Naive thymus-derived CD8-positive, alpha-beta T cell (primary cell): ENCODE results near the gene AEBP2. TPM values are rescaled to one million over a fixed set of nuclear protein-coding genes. Genes with fewer than 3 reads are reported as not detected.

Source experiments
- ATAC-seq, 2 donors: fragments of 150-1000 bp; cut with Tn5 transposase in 1 of 2; sonication (Bioruptor Pico), chemical (Tn5 transposase) in 1 of 2; 1 replicate in 1 of 2; 2 replicates in 1 of 2; pipeline ENCODE4 v1.10.0; 2021; ENCODE audit warnings: mild to moderate bottlenecking in 2 of 2, moderate library complexity in 2 of 2
- POLR2A ChIA-PET: fragments of 350-600 bp; sonication (Branson Sonifier 250); formaldehyde crosslinking; loops from one replicate; lab custom pipeline; 2021; ENCODE audit warnings: antibody characterized with exemption; lab: Charles Lee
- DNase-seq, 10 donors: peaks; one replicate each; pipeline versions ENCODE4 v3.0.0 to v3.0.0-alpha.2; 2020 to 2022
- H3K27ac Mint-ChIP-seq, 10 donors: one replicate each; pipeline ENCODE4 v1.8.0; 2020 to 2022; ENCODE audit warnings: mild to moderate bottlenecking in 10 of 10, mixed read lengths in 10 of 10, moderate library complexity in 4 of 10, inconsistent platforms in 1 of 10
- H3K27me3 Mint-ChIP-seq, 5 donors: one replicate each; pipeline ENCODE4 v1.8.0; 2021 to 2022; ENCODE audit warnings: mixed read lengths in 5 of 5
- H3K36me3 Mint-ChIP-seq, 3 donors: one replicate each; pipeline ENCODE4 v1.8.0; 2020 to 2022; ENCODE audit warnings: mixed read lengths in 3 of 3, mild to moderate bottlenecking in 2 of 3, inconsistent platforms in 1 of 3
- H3K4me1 Mint-ChIP-seq, 4 donors: one replicate each; pipeline ENCODE4 v1.8.0; 2021 to 2022; ENCODE audit warnings: mixed read lengths in 4 of 4
- H3K4me3 Mint-ChIP-seq, 10 donors: one replicate each; pipeline ENCODE4 v1.8.0; 2020 to 2022; ENCODE audit warnings: mild to moderate bottlenecking in 10 of 10, mixed read lengths in 10 of 10, moderate library complexity in 6 of 10, inconsistent platforms in 1 of 10
- H3K9me3 Mint-ChIP-seq, 9 donors: one replicate each; pipeline ENCODE4 v1.8.0; 2020 to 2022; ENCODE audit warnings: mixed read lengths in 9 of 9, mild to moderate bottlenecking in 3 of 9, inconsistent platforms in 1 of 9, moderate library complexity in 1 of 9
- polyA plus RNA-seq, 3 donors: library from polyadenylated mRNA; unstranded; fragments of 300-500 nt; fragmentation: Illumina TruSeq; gene quantifications; one replicate each; pipeline ENCODE4 v1.2.3, GENCODE V29; 2021
- total RNA-seq, 8 experiments: library from RNA in 2 of 8; stranded (reverse) in 2 of 8; gene quantifications; one replicate each; pipeline ENCODE4 v1.2.3 and lab custom pipeline; 2021 to 2026

The AEBP2 gene
- total and polyA plus RNA-seq, 5 experiments from 2014 or later = 8.5 to 66.4 (median 15.5) TPM

- no peak for DNase-seq
- Mint-ChIP-seq H3K27me3 (no peaks in the 10 kb centered on the region), H3K36me3 (peaks cover 0 to 40% (median 3%) of the 10 kb centered on the region in 3 donors), H3K4me1 (peaks cover 31 to 74% (median 67%) of the 10 kb centered on the region in 4 donors), H3K4me3 (peak overlapping the region in 4 of 10 donors; percentile 21 to 36 (median 22)), H3K9me3 (no peaks in the 10 kb centered on the region), H3K27ac (peak overlapping the region in 2 of 10 donors; percentile 6 to 43)
- ATAC-seq = no peak
- POLR2A ChIA-PET = no interaction called here
Observed at GRCh38 chr12:19443585-19443984, 4.3 kb downstream of the AEBP2 start.

- DNase-seq (no peak), ATAC-seq (no peak)
- POLR2A ChIA-PET = interaction anchor here (1.0 kb wide), 1 partner anchor 10 kb away, joined by 3 read pairs; no protein-coding TSS in a partner anchor
- H3K36me3 Mint-ChIP-seq = peaks cover 0 to 40% (median 3%) of the 10 kb centered on the region in 3 donors
- no peaks in the 10 kb centered on the region for H3K27me3 Mint-ChIP-seq
- H3K27ac Mint-ChIP-seq = peak overlapping the region in 1 of 10 donors; percentile 45
- H3K4me3 Mint-ChIP-seq = peak overlapping the region; percentile 25 to 74 (median 61)
- H3K9me3 Mint-ChIP-seq = no peaks in the 10 kb centered on the region
- H3K4me1 Mint-ChIP-seq = peaks cover 31 to 74% (median 68%) of the 10 kb centered on the region in 4 donors
Observed at GRCh38 chr12:19444097-19444496, 4.8 kb downstream of the AEBP2 start.

- Mint-ChIP-seq H3K9me3 (no peaks in the 10 kb centered on the region), H3K27ac (peak overlapping the region in 2 of 10 donors; percentile 4 to 49)
- POLR2A ChIA-PET = no interaction called here
Observed at GRCh38 chr12:19447386-19447785, 8.1 kb downstream of the AEBP2 start.

GRCh38 chr12:19449814-19450213 lies 10.5 kb downstream of the AEBP2 start:
- Mint-ChIP-seq H3K36me3 (peaks cover 0 to 29% (median 13%) of the 10 kb centered on the region in 3 donors), H3K9me3 (no peaks in the 10 kb centered on the region), H3K27me3 (no peaks in the 10 kb centered on the region), H3K4me1 (peaks cover 36 to 92% (median 81%) of the 10 kb centered on the region in 4 donors), H3K4me3 (peak overlapping the region in 1 of 10 donors; percentile 14), H3K27ac (peak overlapping the region in 1 of 10 donors; percentile 2)
- ATAC-seq = no peak
- DNase-seq = no peak
- POLR2A ChIA-PET = no interaction called here

More at GRCh38 chr12:19447386-19447785, 8.1 kb downstream of the AEBP2 start:
- H3K4me1 Mint-ChIP-seq = peaks cover 31 to 85% (median 79%) of the 10 kb centered on the region in 4 donors
- peaks cover 0 to 35% (median 4%) of the 10 kb centered on the region in 3 donors for H3K36me3 Mint-ChIP-seq
- no peak for ATAC-seq
- H3K4me3 Mint-ChIP-seq = peak overlapping the region in 8 of 10 donors; percentile 0 to 53 (median 24)
- no peak for DNase-seq
- no peaks in the 10 kb centered on the region for H3K27me3 Mint-ChIP-seq

GRCh38 chr12:19450362-19450761 lies 11.1 kb downstream of the AEBP2 start:
- POLR2A ChIA-PET = no interaction called here

GRCh38 chr12:19451196-19451595 lies 11.9 kb downstream of the AEBP2 start:
- POLR2A ChIA-PET = no interaction called here
- H3K4me3 Mint-ChIP-seq = peak overlapping the region in 6 of 10 donors; percentile 8 to 45 (median 39)
- no peaks in the 10 kb centered on the region for H3K27me3 Mint-ChIP-seq

More at GRCh38 chr12:19450362-19450761, 11.1 kb downstream of the AEBP2 start:
- DNase-seq = no peak
- Mint-ChIP-seq H3K27me3 (no peaks in the 10 kb centered on the region), H3K4me3 (peak overlapping the region in 5 of 10 donors; percentile 10 to 62 (median 20)), H3K9me3 (no peaks in the 10 kb centered on the region), H3K4me1 (peaks cover 34 to 91% (median 81%) of the 10 kb centered on the region in 4 donors), H3K36me3 (peaks cover 0 to 27% (median 14%) of the 10 kb centered on the region in 3 donors), H3K27ac (peak overlapping the region in 6 of 10 donors; percentile 24 to 74 (median 48))
- ATAC-seq = no peak

GRCh38 chr12:19453961-19454360 lies 14.7 kb downstream of the AEBP2 start:
- DNase-seq (no peak), ATAC-seq (no peak)
- H3K36me3 Mint-ChIP-seq = peaks cover 0 to 29% (median 26%) of the 10 kb centered on the region in 3 donors
- peak overlapping the region in 8 of 10 donors; percentile 11 to 84 (median 48) for H3K4me3 Mint-ChIP-seq
- peak overlapping the region in 7 of 10 donors; percentile 9 to 67 (median 43) for H3K27ac Mint-ChIP-seq
- POLR2A ChIA-PET = interaction anchor here (0.6 to 1.2 kb wide), 2 partner anchors 9 to 142 kb away, joined by 3 to 4 read pairs; no protein-coding TSS in a partner anchor
- no peaks in the 10 kb centered on the region for H3K9me3 Mint-ChIP-seq
- peaks cover 33 to 94% (median 88%) of the 10 kb centered on the region in 4 donors for H3K4me1 Mint-ChIP-seq
- H3K27me3 Mint-ChIP-seq = no peaks in the 10 kb centered on the region

More at GRCh38 chr12:19451196-19451595, 11.9 kb downstream of the AEBP2 start:
- peaks cover 31 to 93% (median 81%) of the 10 kb centered on the region in 4 donors for H3K4me1 Mint-ChIP-seq
- ATAC-seq = no peak
- H3K36me3 Mint-ChIP-seq = peaks cover 0 to 24% (median 19%) of the 10 kb centered on the region in 3 donors
- DNase-seq = no peak
- H3K27ac Mint-ChIP-seq = peak overlapping the region in 7 of 10 donors; percentile 12 to 71 (median 52)
- H3K9me3 Mint-ChIP-seq = no peaks in the 10 kb centered on the region

GRCh38 chr12:19454837-19455236 lies 15.5 kb downstream of the AEBP2 start:
- Mint-ChIP-seq H3K4me1 (peaks cover 29 to 93% (median 86%) of the 10 kb centered on the region in 4 donors), H3K27ac (peak overlapping the region in 7 of 10 donors; percentile 14 to 75 (median 58)), H3K9me3 (no peaks in the 10 kb centered on the region), H3K36me3 (peaks cover 0 to 29% (median 26%) of the 10 kb centered on the region in 3 donors), H3K27me3 (no peaks in the 10 kb centered on the region), H3K4me3 (peak overlapping the region in 6 of 10 donors; percentile 24 to 84 (median 52))
- ATAC-seq = peak in 1 of 2 donors; percentile 20
- POLR2A ChIA-PET = interaction anchor here (0.7 kb wide), 1 partner anchor 18 kb away, joined by 4 read pairs; no protein-coding TSS in a partner anchor
- DNase-seq = no peak

GRCh38 chr12:19456176-19456575 lies 16.9 kb downstream of the AEBP2 start:
- peak overlapping the region in 4 of 10 donors; percentile 34 to 73 (median 64) for H3K27ac Mint-ChIP-seq
- H3K27me3 Mint-ChIP-seq = no peaks in the 10 kb centered on the region
- H3K9me3 Mint-ChIP-seq = no peaks in the 10 kb centered on the region
- peaks cover 0 to 31% (median 24%) of the 10 kb centered on the region in 3 donors for H3K36me3 Mint-ChIP-seq
- no peak overlapping the region for H3K4me3 Mint-ChIP-seq
- H3K4me1 Mint-ChIP-seq = peaks cover 26 to 92% (median 81%) of the 10 kb centered on the region in 4 donors
- POLR2A ChIA-PET = no interaction called here
- ATAC-seq (no peak), DNase-seq (no peak)

- H3K27ac Mint-ChIP-seq = peak overlapping the region in 7 of 10 donors; percentile 26 to 84 (median 69)
- peaks cover 22 to 85% (median 79%) of the 10 kb centered on the region in 4 donors for H3K4me1 Mint-ChIP-seq
- H3K9me3 Mint-ChIP-seq = no peaks in the 10 kb centered on the region
- no peaks in the 10 kb centered on the region for H3K27me3 Mint-ChIP-seq
- ATAC-seq = no peak
- DNase-seq = no peak
- POLR2A ChIA-PET = interaction anchor here (1.4 kb wide), 1 partner anchor 18 kb away, joined by 4 read pairs; the partner anchor contains the start of gene AEBP2
- peak overlapping the region in 6 of 10 donors; percentile 7 to 40 (median 22) for H3K4me3 Mint-ChIP-seq
- peaks cover 0 to 34% (median 20%) of the 10 kb centered on the region in 3 donors for H3K36me3 Mint-ChIP-seq
Observed at GRCh38 chr12:19457561-19457960, 18.3 kb downstream of the AEBP2 start.

GRCh38 chr12:19458733-19459132 lies 19.4 kb downstream of the AEBP2 start:
- DNase-seq (no peak), ATAC-seq (no peak)
- Mint-ChIP-seq H3K27me3 (no peaks in the 10 kb centered on the region), H3K27ac (peak overlapping the region in 5 of 10 donors; percentile 2 to 73 (median 36)), H3K4me3 (no peak overlapping the region), H3K36me3 (peaks cover 0 to 41% (median 21%) of the 10 kb centered on the region in 3 donors), H3K9me3 (no peaks in the 10 kb centered on the region), H3K4me1 (peaks cover 22 to 79% (median 71%) of the 10 kb centered on the region in 4 donors)
- POLR2A ChIA-PET = interaction anchor here (1.4 kb wide), 1 partner anchor 19 kb away, joined by 4 read pairs; the partner anchor contains the start of gene AEBP2

GRCh38 chr12:19461999-19462398 lies 22.7 kb downstream of the AEBP2 start:
- peak overlapping the region in 9 of 10 donors; percentile 14 to 84 (median 44) for H3K27ac Mint-ChIP-seq
- H3K4me1 Mint-ChIP-seq = peaks cover 17 to 51% (median 45%) of the 10 kb centered on the region in 4 donors
- H3K27me3 Mint-ChIP-seq = no peaks in the 10 kb centered on the region
- ATAC-seq = no peak
- H3K9me3 Mint-ChIP-seq = no peaks in the 10 kb centered on the region
- peak overlapping the region in 2 of 10 donors; percentile 0 to 54 for H3K4me3 Mint-ChIP-seq
- H3K36me3 Mint-ChIP-seq = peaks cover 6 to 48% (median 25%) of the 10 kb centered on the region in 3 donors
- DNase-seq = no peak
- POLR2A ChIA-PET = no interaction called here

GRCh38 chr12:19462406-19462805 lies 23.1 kb downstream of the AEBP2 start:
- H3K36me3 Mint-ChIP-seq = peaks cover 7 to 48% (median 26%) of the 10 kb centered on the region in 3 donors
- ATAC-seq (no peak), DNase-seq (no peak)
- POLR2A ChIA-PET = no interaction called here
- no peaks in the 10 kb centered on the region for H3K9me3 Mint-ChIP-seq
- H3K27ac Mint-ChIP-seq = peak overlapping the region in 7 of 10 donors; percentile 14 to 84 (median 44)
- H3K4me3 Mint-ChIP-seq = no peak overlapping the region
- peaks cover 14 to 47% (median 41%) of the 10 kb centered on the region in 4 donors for H3K4me1 Mint-ChIP-seq
- no peaks in the 10 kb centered on the region for H3K27me3 Mint-ChIP-seq
